AG04449 (cell line): ENCODE data around the gene TNS3.

Experiments used
- CTCF ChIA-PET: fragments of 350-600 bp; formaldehyde crosslinking; extraction: SDS; loops from one replicate; lab custom pipeline; 2021; ENCODE audit warnings: antibody characterized with exemption; lab: Yijun Ruan, JAX
- POLR2A ChIA-PET: fragments of 400-600, 350-600 bp; formaldehyde crosslinking; extraction: SDS; loops from one replicate; lab custom pipeline; 2020; ENCODE audit warnings: antibody characterized with exemption, inconsistent platforms; lab: Yijun Ruan, JAX
- DNase-seq: peaks from one replicate; pipeline ENCODE4 v3.0.0-alpha.2; 2010; ENCODE audit warnings: low read depth, low spot score
- H3K4me3 ChIP-seq: 2 replicates; pipeline ENCODE4 v1.5.1; 2011; ENCODE audit warnings: low read depth, mild to moderate bottlenecking, control low read depth, low read length
- TF ChIP-seq, protein P1 (sequence below): IDR thresholded peaks from one replicate; pipeline ENCODE4 v1.5.1; 2011; ENCODE audit warnings: mild to moderate bottlenecking, moderate library complexity, low read length, control low read depth, inconsistent platforms; ENCODE audit not compliant: insufficient read depth; ENCODE audit errors: missing control alignments

Gene TNS3

DNA sequence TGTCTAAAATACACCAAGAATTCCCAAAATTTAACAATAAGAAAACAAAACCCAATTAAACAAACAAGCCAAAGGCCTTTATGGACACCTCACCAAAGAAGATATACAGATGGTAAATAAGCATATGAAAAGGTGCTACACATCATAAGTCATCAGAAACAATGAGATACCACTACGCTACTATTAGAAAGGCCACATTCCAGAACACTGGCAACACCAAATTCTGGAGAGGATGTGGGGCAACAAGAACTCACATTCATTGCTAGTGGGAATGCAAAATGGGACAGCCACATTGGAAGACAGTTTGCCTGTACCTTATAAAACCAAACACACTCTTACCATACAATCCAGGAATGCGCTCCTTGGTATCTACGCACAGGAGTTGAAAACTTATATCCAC lies 291.4 kb downstream of the TNS3 start:
- ChIA-PET CTCF (interaction anchor here (3.5 kb wide), 1 partner anchor 24 kb away, joined by 19 read pairs; no protein-coding TSS in a partner anchor), POLR2A (interaction anchor here (1.1 kb wide), 1 partner anchor 8 kb away, joined by 4 read pairs; no protein-coding TSS in a partner anchor)
- DNase-seq, result no peak
- TF ChIP-seq, protein P1, sequence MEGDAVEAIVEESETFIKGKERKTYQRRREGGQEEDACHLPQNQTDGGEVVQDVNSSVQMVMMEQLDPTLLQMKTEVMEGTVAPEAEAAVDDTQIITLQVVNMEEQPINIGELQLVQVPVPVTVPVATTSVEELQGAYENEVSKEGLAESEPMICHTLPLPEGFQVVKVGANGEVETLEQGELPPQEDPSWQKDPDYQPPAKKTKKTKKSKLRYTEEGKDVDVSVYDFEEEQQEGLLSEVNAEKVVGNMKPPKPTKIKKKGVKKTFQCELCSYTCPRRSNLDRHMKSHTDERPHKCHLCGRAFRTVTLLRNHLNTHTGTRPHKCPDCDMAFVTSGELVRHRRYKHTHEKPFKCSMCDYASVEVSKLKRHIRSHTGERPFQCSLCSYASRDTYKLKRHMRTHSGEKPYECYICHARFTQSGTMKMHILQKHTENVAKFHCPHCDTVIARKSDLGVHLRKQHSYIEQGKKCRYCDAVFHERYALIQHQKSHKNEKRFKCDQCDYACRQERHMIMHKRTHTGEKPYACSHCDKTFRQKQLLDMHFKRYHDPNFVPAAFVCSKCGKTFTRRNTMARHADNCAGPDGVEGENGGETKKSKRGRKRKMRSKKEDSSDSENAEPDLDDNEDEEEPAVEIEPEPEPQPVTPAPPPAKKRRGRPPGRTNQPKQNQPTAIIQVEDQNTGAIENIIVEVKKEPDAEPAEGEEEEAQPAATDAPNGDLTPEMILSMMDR, result no peak
- H3K4me3 ChIP-seq, result no peak overlapping the region

DNA sequence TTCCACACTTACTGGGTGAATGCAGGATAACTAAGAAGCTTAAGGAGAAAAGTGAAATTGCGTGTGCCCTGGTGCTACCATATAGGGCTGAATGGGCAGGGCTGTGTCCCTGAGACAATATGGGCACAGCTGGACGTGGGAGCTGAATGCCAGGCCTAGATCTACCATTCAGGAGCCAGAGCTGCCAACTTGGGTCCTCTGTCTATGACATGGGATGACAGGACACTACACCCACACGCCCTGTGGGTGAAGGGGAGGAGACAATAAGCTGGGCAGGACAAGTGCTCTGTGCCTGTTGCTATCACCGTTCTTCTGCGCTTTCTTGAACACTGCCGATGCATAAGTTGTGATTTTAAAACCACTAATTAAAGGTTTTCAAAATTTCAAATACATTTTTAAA lies 293.9 kb downstream of the TNS3 start:
- TF ChIP-seq, protein P1, result no peak
- ChIA-PET CTCF (interaction anchor here (0.8 to 3.5 kb wide), 6 partner anchors 12 to 147 kb away, joined by 3 to 19 read pairs (median 3); no protein-coding TSS in a partner anchor), POLR2A (no interaction called here)
- H3K4me3 ChIP-seq, result no peak overlapping the region
- no peak for DNase-seq

DNA sequence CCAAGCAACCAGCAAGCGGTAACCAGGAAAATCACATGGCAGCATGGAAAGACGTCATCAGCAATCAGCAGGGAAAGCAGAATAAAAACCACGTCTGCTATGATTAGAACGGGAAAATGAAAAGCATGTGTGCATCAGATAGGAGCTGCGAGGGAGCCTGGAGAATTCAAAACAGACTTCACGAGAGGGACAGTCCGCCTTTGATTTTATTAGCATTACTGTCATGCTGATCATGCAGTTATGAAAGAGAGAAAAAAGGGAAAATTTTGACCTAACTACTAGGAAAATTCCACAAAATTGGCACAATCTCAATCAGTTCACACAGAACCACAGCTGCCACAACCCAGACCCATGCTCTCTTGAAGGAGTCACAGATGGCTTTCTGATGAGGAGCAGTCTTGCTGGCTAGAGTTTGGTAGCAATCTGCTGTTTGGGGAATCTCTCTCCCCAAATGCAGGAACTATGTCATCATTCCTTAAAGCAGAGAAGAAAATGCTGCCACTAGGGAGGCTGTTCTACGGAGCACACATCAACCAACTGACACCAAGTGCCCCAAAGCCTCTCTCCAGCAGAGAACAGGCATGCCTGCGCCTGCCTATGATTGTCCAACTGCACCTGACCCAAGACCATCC lies 295.9 kb downstream of the TNS3 start:
- ChIA-PET POLR2A (no interaction called here), CTCF (interaction anchor here (2.4 to 6.1 kb wide), 2 partner anchors 19 to 32 kb away, joined by 6 to 45 read pairs; no protein-coding TSS in a partner anchor)
- TF ChIP-seq, protein P1, result peak; percentile 34
- H3K4me3 ChIP-seq, result no peak overlapping the region
- DNase-seq, result peak; percentile 71

DNA sequence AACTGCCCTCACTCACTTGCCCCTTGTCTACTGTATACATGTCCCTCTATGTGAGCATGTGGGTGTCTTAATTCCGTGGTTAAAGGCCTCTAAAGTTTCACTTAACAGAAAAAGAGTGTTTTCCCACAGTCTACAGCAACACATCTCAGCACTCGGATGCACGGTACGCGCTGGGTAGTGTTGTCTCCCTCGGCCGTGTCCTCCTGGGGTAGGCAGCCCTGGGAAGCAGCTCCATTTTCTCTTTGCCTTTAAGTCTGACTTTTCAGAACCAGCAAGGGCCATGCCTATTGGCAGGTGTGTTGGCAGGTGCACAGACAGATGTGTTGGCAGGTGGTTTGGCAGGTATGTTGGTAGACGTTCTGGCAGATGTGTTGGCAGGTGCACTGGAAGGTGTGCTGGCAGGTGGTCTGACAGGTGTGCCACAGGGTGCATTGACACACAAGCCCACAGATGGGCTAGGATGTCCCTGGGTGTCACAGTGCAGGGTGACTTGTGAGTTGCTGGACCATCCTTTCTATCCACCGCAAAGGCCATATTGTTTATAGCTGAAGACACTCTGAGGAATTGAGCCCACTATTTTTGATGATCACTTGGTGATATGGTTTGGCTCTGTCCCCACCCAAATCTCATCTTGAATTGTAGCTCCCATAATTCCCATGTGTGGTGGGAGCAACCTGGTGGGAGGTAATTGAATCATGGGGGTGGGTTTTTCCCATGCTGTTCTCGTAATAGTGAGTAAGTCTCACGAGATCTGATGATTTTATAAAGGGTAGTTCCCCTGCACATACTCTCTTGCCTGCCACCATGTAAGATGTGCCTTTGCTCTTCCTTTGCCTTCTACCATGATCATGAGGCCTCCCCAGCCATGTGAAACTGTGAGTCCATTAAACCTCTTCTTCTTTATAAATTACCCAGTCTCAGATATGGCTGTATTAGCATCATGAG lies 296.9 kb downstream of the TNS3 start:
- no peak overlapping the region for H3K4me3 ChIP-seq
- CTCF ChIA-PET, result interaction anchor here (0.7 to 6.1 kb wide), 6 partner anchors 10 to 138 kb away, joined by 3 to 45 read pairs (median 4); no protein-coding TSS in a partner anchor
- DNase-seq, result no peak
- POLR2A ChIA-PET, result no interaction called here
- TF ChIP-seq, protein P1, result no peak

DNA sequence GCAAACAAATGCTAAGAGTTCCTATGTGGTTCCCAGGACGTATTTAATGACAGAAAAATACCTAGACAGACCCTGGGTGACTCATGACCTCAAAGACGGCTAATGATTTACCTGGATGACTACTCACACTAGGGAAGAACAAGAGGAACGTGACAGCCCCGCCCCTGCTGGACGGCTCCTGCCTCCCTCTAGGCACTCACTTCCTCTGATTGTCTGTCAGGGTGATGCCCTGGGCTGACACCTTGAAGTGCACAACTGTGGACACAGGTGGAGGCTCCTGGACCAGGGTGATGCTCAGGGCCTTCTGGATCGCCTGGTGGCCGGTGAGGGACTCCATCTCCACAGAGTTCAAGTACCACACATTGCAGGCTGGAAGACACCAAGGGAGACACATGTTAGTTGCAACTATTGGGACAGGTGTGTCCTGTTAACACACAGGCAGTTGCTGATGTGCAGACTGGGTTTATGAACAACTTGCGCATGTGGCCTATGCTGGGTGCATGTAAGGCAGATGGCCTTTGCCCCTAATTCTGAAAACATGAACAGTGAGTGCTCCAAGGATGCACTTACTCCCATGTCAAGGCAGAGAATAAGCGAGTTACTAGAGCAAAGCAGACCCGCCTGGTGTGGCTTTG lies 298.3 kb downstream of the TNS3 start:
- CTCF ChIA-PET, result interaction anchor here (1.0 to 6.1 kb wide), 3 partner anchors 9 to 29 kb away, joined by 3 to 45 read pairs (median 6); no protein-coding TSS in a partner anchor
- DNase-seq, result no peak
- no peak overlapping the region for H3K4me3 ChIP-seq
- TF ChIP-seq, protein P1, result no peak
- POLR2A ChIA-PET, result no interaction called here
